ENCODE results near the gene TNS3.

TNS3 gene

DNA sequence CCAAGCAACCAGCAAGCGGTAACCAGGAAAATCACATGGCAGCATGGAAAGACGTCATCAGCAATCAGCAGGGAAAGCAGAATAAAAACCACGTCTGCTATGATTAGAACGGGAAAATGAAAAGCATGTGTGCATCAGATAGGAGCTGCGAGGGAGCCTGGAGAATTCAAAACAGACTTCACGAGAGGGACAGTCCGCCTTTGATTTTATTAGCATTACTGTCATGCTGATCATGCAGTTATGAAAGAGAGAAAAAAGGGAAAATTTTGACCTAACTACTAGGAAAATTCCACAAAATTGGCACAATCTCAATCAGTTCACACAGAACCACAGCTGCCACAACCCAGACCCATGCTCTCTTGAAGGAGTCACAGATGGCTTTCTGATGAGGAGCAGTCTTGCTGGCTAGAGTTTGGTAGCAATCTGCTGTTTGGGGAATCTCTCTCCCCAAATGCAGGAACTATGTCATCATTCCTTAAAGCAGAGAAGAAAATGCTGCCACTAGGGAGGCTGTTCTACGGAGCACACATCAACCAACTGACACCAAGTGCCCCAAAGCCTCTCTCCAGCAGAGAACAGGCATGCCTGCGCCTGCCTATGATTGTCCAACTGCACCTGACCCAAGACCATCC, 295.9 kb downstream of the TNS3 start:
- no peak overlapping the region for H3K4ac ChIP-seq (ENCODE audit: low read depth in 1 of 2, low read length in 2 of 2)
- H4K8ac ChIP-seq (ENCODE audit: low read length): no peak overlapping the region
- H3K4me1 ChIP-seq (ENCODE audit: control insufficient read depth, insufficient read depth, low read depth, low read length): peaks cover 24% of the 10 kb centered on the region
- no peak overlapping the region for H2BK15ac ChIP-seq (ENCODE audit: low read depth, poor library complexity, severe bottlenecking)
- H3K27ac ChIP-seq (ENCODE audit: low read length, poor library complexity, severe bottlenecking): no peak overlapping the region
- no peak overlapping the region for H3K4me3 ChIP-seq (ENCODE audit: insufficient read depth in 1 of 2, low read depth in 1 of 2, low read length in 2 of 2)
- no peak for DNase-seq
- H3K36me3 ChIP-seq (ENCODE audit: control insufficient read depth in 1 of 2, insufficient read depth in 2 of 2, low read depth in 1 of 2, low read length in 2 of 2): peaks cover 25 to 53% of the 10 kb centered on the region in 2 experiments
- no peak overlapping the region for H3K4me2 ChIP-seq (ENCODE audit: low read length, poor library complexity, severe bottlenecking)
- no peak overlapping the region for H2BK120ac ChIP-seq (ENCODE audit: low read depth, low read length)
- H4K91ac ChIP-seq (ENCODE audit: low read length): no peak overlapping the region
- H2BK5ac ChIP-seq (ENCODE audit: low read depth, low read length, poor library complexity, severe bottlenecking): no peak overlapping the region
- peak overlapping the region in 1 of 2 experiments; percentile 35 for H3K18ac ChIP-seq (ENCODE audit: low read depth in 1 of 2, low read length in 2 of 2)
- peak overlapping the region in 1 of 2 experiments; percentile 31 for H3K14ac ChIP-seq (ENCODE audit: low read length in 2 of 2)
- peak overlapping the region in 1 of 2 experiments; percentile 19 for H2BK12ac ChIP-seq (ENCODE audit: low read length in 2 of 2)
- no peak overlapping the region for H2AK5ac ChIP-seq (ENCODE audit: low read length, severe bottlenecking)
- peak overlapping the region; percentile 73 for H3K9ac ChIP-seq (ENCODE audit: low read length)
- no peak overlapping the region for H3K23ac ChIP-seq (ENCODE audit: low read length in 2 of 2)
- H3K27me3 ChIP-seq (ENCODE audit: control insufficient read depth in 1 of 2, insufficient read depth in 1 of 2, low read length in 2 of 2): no peaks in the 10 kb centered on the region
- WGBS: 98% methylated on average over 7 of the region's 9 CpGs
- no peak overlapping the region for H2AFZ ChIP-seq (ENCODE audit: low read depth, low read length)
- peaks cover 28% of the 10 kb centered on the region for H3K79me1 ChIP-seq (replicated peaks; ENCODE audit: low read length, poor library complexity, severe bottlenecking)
- H3K9me3 ChIP-seq (ENCODE audit: control insufficient read depth, low read length): no peaks in the 10 kb centered on the region

DNA sequence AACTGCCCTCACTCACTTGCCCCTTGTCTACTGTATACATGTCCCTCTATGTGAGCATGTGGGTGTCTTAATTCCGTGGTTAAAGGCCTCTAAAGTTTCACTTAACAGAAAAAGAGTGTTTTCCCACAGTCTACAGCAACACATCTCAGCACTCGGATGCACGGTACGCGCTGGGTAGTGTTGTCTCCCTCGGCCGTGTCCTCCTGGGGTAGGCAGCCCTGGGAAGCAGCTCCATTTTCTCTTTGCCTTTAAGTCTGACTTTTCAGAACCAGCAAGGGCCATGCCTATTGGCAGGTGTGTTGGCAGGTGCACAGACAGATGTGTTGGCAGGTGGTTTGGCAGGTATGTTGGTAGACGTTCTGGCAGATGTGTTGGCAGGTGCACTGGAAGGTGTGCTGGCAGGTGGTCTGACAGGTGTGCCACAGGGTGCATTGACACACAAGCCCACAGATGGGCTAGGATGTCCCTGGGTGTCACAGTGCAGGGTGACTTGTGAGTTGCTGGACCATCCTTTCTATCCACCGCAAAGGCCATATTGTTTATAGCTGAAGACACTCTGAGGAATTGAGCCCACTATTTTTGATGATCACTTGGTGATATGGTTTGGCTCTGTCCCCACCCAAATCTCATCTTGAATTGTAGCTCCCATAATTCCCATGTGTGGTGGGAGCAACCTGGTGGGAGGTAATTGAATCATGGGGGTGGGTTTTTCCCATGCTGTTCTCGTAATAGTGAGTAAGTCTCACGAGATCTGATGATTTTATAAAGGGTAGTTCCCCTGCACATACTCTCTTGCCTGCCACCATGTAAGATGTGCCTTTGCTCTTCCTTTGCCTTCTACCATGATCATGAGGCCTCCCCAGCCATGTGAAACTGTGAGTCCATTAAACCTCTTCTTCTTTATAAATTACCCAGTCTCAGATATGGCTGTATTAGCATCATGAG, 296.9 kb downstream of the TNS3 start:
- H3K27me3 ChIP-seq (ENCODE audit: control insufficient read depth in 1 of 2, insufficient read depth in 1 of 2, low read length in 2 of 2): no peaks in the 10 kb centered on the region
- H4K8ac ChIP-seq (ENCODE audit: low read length): no peak overlapping the region
- H3K9me3 ChIP-seq (ENCODE audit: control insufficient read depth, low read length): no peaks in the 10 kb centered on the region
- no peak overlapping the region for H3K4me2 ChIP-seq (ENCODE audit: low read length, poor library complexity, severe bottlenecking)
- H3K4me3 ChIP-seq (ENCODE audit: insufficient read depth in 1 of 2, low read depth in 1 of 2, low read length in 2 of 2): no peak overlapping the region
- H3K79me1 ChIP-seq (replicated peaks; ENCODE audit: low read length, poor library complexity, severe bottlenecking): peaks cover 31% of the 10 kb centered on the region
- DNase-seq: no peak
- 95% methylated on average over 9 of the region's 11 CpGs for WGBS
- no peak overlapping the region for H4K91ac ChIP-seq (ENCODE audit: low read length)
- no peak overlapping the region for H2AK5ac ChIP-seq (ENCODE audit: low read length, severe bottlenecking)
- no peak overlapping the region for H2BK15ac ChIP-seq (ENCODE audit: low read depth, poor library complexity, severe bottlenecking)
- peaks cover 24% of the 10 kb centered on the region for H3K4me1 ChIP-seq (ENCODE audit: control insufficient read depth, insufficient read depth, low read depth, low read length)
- H3K36me3 ChIP-seq (ENCODE audit: control insufficient read depth in 1 of 2, insufficient read depth in 2 of 2, low read depth in 1 of 2, low read length in 2 of 2): peaks cover 25 to 63% of the 10 kb centered on the region in 2 experiments
- no peak overlapping the region for H3K4ac ChIP-seq (ENCODE audit: low read depth in 1 of 2, low read length in 2 of 2)
- H2AFZ ChIP-seq (ENCODE audit: low read depth, low read length): no peak overlapping the region
- no peak overlapping the region for H2BK5ac ChIP-seq (ENCODE audit: low read depth, low read length, poor library complexity, severe bottlenecking)
- H3K18ac ChIP-seq (ENCODE audit: low read depth in 1 of 2, low read length in 2 of 2): peak overlapping the region in 1 of 2 experiments; percentile 18
- peak overlapping the region; percentile 73 for H3K9ac ChIP-seq (ENCODE audit: low read length)
- H2BK12ac ChIP-seq (ENCODE audit: low read length in 2 of 2): no peak overlapping the region
- H3K27ac ChIP-seq (ENCODE audit: low read length, poor library complexity, severe bottlenecking): no peak overlapping the region
- no peak overlapping the region for H2BK120ac ChIP-seq (ENCODE audit: low read depth, low read length)
- H3K14ac ChIP-seq (ENCODE audit: low read length in 2 of 2): no peak overlapping the region
- no peak overlapping the region for H3K23ac ChIP-seq (ENCODE audit: low read length in 2 of 2)

DNA sequence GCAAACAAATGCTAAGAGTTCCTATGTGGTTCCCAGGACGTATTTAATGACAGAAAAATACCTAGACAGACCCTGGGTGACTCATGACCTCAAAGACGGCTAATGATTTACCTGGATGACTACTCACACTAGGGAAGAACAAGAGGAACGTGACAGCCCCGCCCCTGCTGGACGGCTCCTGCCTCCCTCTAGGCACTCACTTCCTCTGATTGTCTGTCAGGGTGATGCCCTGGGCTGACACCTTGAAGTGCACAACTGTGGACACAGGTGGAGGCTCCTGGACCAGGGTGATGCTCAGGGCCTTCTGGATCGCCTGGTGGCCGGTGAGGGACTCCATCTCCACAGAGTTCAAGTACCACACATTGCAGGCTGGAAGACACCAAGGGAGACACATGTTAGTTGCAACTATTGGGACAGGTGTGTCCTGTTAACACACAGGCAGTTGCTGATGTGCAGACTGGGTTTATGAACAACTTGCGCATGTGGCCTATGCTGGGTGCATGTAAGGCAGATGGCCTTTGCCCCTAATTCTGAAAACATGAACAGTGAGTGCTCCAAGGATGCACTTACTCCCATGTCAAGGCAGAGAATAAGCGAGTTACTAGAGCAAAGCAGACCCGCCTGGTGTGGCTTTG, 298.3 kb downstream of the TNS3 start:
- Histone ChIP-seq H3K4ac (ENCODE audit: low read depth in 1 of 2, low read length in 2 of 2) (no peak overlapping the region), H2BK15ac (ENCODE audit: low read depth, poor library complexity, severe bottlenecking) (no peak overlapping the region), H3K23ac (ENCODE audit: low read length in 2 of 2) (peak overlapping the region in 1 of 2 experiments; percentile 47), H3K79me1 (replicated peaks; ENCODE audit: low read length, poor library complexity, severe bottlenecking) (peaks cover 28% of the 10 kb centered on the region), H3K4me3 (ENCODE audit: insufficient read depth in 1 of 2, low read depth in 1 of 2, low read length in 2 of 2) (no peak overlapping the region), H2AK5ac (ENCODE audit: low read length, severe bottlenecking) (no peak overlapping the region), H2BK12ac (ENCODE audit: low read length in 2 of 2) (no peak overlapping the region), H3K9me3 (ENCODE audit: control insufficient read depth, low read length) (no peaks in the 10 kb centered on the region), H3K18ac (ENCODE audit: low read depth in 1 of 2, low read length in 2 of 2) (no peak overlapping the region), H3K4me2 (ENCODE audit: low read length, poor library complexity, severe bottlenecking) (no peak overlapping the region), H4K91ac (ENCODE audit: low read length) (no peak overlapping the region), H3K27ac (ENCODE audit: low read length, poor library complexity, severe bottlenecking) (no peak overlapping the region), H3K27me3 (ENCODE audit: control insufficient read depth in 1 of 2, insufficient read depth in 1 of 2, low read length in 2 of 2) (no peaks in the 10 kb centered on the region), H2AFZ (ENCODE audit: low read depth, low read length) (no peak overlapping the region), H3K36me3 (ENCODE audit: control insufficient read depth in 1 of 2, insufficient read depth in 2 of 2, low read depth in 1 of 2, low read length in 2 of 2) (peaks cover 25 to 71% of the 10 kb centered on the region in 2 experiments), H4K8ac (ENCODE audit: low read length) (no peak overlapping the region), H3K9ac (ENCODE audit: low read length) (no peak overlapping the region), H2BK5ac (ENCODE audit: low read depth, low read length, poor library complexity, severe bottlenecking) (no peak overlapping the region), H3K14ac (ENCODE audit: low read length in 2 of 2) (no peak overlapping the region), H2BK120ac (ENCODE audit: low read depth, low read length) (no peak overlapping the region), H3K4me1 (ENCODE audit: control insufficient read depth, insufficient read depth, low read depth, low read length) (peaks cover 24% of the 10 kb centered on the region)
- DNase-seq: no peak
- WGBS: 90% methylated on average over 10 of the region's 10 CpGs

Data from mesenchymal stem cell (in vitro differentiated cells and primary cell).